D341Med (cell line): ENCODE data around the gene HIRIP3.

ENCODE experiments used
- DNase-seq: peaks from one replicate; pipeline ENCODE4 v3.0.0; 2012; ENCODE audit warnings: low spot score

HIRIP3 gene

DNA sequence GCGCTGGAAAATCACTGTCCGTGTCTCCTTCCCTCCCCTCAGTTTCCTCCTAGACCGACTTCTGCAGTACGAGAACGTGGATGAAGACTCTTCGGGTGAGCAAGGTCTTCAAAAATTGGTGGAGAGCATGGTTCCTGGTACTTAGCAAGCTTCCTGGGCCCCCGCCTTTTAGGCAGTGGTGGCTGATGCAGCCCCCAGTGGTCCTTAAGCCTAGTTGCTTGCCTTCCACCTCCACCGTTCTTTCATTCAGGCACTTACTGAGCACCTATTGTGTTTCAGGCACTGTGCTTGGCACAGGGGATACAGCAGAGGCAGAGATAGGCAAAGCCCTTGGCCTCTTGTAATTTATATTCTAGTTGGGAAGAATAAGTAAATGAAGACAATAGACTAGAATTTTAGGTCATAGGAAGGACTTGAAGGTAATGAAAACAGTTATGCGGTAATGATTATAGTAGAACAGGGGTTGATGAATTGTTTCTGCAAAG, 1.4 kb upstream of the HIRIP3 start:
- no peak for DNase-seq

GRCh38 chr16:29995911-29996765, 721 bp upstream of the HIRIP3 start, which contains the start of gene INO80E:
Gene INO80E, plus strand, starts transcription at chr16:29996241. Its CDS starts 70 bp downstream, at chr16:29996311.
- DNase-seq, result peak; percentile 98

GRCh38 chr16:29994600-29995323, 655 bp downstream of the HIRIP3 start:
- no peak for DNase-seq

DNA sequence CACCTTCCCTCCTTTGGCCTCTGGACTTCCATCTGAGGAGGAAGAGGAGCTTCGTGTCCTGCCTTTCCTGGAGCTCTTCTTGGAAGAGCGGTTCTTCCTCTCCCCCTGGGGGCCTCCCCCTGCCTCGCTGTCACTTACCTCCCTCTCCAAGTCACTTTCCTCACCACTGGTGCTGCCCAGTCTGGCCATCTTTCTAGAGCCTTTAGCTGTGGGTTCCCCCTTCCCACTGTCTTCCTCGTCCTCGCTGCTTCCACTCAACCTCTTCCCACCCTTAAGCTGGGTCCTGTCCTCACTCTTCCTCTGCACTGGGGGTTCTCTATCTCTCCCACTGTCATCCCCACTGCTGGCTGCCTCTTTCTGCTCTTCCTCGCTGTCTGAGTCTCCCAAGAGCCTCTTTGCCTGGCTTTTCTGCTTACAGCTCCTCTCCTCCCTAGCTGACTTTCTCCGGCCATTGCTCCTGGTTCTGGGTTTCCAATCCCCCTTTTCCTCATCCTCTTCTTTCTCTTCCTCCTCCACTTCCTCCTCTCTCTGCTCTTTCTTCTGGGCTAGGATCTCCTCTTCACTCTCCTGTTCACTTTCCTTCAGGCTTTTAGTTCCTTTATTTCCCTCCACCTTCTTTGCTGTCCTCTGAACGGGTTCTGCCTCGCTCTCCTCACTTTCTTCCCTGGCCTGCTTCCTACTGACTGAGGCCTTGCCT, 1.4 kb downstream of the HIRIP3 start:
- no peak for DNase-seq

DNA sequence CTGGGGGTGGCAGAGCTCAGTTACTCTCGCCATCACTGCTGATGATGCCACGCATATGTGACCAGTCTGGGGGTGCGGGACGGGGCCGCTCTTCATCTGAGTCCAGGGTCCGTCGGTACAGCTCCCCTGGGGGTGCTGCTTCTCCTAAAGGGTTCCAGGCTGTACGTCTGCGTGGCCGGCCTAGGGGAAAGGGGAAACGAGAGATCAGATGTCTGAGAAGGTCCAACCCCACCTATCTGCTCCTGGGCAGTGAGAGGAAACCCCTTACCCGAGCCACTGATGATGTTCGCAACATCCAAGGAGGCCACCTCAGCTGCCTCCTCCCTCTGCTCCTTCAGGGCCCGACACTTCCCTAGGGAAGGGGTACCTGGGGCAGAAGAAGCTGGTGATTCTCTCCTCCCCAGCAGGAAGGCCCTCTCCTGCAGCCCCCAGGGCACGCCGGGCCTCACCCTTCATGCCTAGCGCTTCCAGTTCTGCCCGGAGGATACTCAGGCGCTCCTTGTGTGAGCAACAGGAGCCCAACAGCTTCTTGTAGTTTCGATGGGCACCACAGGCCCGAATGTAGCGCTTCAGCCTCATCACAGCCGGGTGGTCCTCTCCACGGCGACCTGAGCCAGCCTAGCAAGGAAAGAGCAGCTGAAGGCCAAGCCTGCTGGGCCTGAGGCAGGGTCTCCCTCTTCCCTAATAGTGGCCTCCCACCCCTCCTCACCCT, 2.1 kb downstream of the HIRIP3 start:
- no peak for DNase-seq

GRCh38 chr16:29992344-29992967, 3.0 kb downstream of the HIRIP3 start:
- no peak for DNase-seq

DNA sequence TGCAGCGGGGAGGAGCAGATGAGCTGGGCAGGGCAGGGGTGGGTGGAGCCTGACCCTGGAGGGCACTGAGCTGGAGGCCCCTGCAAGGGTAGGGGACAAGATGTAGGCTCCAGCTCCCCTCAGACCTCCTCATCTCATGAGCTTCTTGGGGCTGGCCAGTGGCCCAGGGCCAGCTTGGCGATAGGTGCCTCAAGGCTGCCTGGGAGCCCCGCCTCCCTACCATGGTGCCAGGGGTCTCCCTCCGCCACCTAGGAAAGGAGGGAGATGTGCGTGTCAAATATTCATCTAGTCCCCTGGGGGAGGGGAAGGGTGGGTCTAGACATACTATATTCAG, 3.9 kb downstream of the HIRIP3 start:
- no peak for DNase-seq

DNA sequence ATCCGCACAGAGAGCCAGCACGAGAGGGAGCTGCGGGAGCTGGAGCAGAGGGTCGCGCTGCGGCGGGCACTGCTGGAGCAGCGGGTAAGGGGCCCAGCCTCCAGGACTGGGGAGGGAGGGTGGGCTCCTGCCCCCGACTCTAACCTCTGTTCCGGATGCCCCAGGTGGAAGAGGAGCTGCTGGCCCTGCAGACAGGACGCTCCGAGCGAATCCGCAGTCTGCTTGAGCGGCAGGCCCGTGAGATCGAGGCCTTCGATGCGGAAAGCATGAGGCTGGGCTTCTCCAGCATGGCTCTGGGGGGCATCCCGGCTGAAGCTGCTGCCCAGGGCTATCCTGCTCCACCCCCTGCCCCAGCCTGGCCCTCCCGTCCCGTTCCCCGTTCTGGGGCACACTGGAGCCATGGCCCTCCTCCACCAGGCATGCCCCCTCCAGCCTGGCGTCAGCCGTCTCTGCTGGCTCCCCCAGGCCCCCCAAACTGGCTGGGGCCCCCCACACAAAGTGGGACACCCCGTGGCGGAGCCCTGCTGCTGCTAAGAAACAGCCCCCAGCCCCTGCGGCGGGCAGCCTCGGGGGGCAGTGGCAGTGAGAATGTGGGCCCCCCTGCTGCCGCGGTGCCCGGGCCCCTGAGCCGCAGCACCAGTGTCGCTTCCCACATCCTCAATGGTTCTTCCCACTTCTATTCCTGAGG, 4.4 kb downstream of the HIRIP3 start:
- no peak for DNase-seq

DNA sequence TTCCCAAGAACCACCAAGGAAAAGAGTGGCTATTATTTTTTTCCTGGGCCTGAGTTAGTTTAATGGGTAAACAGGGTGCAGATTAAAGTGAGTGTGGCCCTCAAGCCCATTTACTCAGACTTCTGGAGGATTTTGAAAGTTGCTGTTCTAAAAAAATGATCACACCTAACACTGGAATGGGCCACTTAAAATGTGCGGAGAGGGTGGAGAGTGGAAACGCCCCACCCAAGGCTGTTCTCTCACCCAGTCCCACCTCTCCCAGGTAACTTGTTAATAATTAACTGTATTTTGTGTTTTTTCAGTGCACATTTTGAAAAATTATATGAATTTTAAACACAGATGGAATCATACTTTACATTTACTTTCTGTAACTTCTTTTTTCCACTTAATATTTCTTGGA, 5.4 kb downstream of the HIRIP3 start:
- no peak for DNase-seq

DNA sequence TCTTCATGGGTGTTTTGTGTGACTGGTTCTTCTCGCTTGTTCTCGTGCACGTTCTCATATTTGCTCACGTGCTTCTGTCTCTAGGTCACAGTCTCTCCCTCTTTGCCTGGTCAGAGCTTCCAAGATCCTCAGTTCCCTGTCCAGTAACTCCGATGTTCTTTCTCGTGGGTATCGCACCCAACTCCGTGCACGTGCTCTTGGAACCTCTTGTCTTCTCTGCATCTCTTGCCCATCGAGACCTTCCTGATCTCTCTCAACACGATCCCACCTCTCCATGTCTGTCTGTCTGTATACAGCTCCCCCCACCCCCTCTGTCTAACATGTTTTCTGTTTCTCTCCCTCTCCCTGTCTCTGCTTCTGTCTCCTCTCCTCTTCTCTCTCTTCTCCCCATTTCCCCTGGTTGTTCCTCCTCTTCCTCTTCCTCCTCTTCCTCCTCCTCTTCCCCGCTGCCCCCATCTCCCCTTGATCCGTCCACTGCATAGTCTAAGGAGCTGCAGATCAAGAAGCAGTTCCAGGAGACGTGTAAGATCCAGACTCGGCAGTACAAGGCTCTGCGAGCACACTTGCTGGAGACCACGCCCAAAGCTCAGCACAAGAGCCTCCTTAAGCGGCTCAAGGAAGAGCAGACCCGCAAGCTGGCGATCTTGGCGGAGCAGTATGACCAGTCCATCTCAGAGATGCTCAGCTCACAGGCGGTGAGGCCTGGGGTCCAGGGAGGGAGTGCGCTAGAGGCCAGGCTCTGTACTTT, 6.1 kb downstream of the HIRIP3 start:
- no peak for DNase-seq

DNA sequence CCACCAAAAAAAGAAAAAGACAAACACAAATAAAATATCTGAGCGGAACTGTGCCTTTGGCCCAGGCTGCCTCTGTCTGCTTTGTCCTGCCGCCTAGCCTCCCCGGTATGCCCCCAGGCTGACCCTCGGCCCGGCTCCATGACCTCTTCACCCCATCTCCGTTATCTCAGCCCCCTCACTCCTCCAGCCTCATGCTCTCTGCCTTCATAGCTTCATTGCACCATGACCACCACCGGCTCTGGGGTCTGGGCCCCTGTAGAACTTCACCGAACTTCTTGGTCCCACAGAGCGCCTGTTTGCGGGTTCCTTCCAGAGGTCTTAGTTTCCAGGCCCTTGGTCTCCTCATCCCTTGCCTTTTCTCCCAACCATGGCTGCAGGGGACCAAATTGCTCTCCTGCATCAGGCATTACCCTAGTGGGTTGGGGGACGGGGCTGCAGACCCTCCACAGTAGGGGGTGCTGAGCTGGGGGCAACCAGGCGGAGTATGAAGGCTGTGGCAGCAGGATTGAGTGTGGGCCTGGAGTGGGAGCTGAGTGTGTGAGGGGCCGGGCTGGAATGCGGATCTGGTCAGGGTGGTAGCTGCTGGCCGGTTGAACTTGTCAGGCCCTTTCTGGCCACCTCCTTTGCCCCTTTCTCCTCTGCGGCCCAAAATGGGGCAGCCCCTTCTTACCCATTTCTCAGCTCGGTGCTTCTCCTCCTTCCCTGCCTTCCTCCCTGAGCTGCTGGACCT, 6.9 kb downstream of the HIRIP3 start:
- DNase-seq, result no peak

- DNase-seq, result no peak
Measured at GRCh38 chr16:29987371-29988085, 7.9 kb downstream of the HIRIP3 start.

GRCh38 chr16:29986931-29987330, 8.5 kb downstream of the HIRIP3 start:
- no peak for DNase-seq

- no peak for DNase-seq
Measured at GRCh38 chr16:29986231-29986630, 9.2 kb downstream of the HIRIP3 start.

GRCh38 chr16:29985271-29985811, 10.1 kb downstream of the HIRIP3 start:
- DNase-seq, result no peak

DNA sequence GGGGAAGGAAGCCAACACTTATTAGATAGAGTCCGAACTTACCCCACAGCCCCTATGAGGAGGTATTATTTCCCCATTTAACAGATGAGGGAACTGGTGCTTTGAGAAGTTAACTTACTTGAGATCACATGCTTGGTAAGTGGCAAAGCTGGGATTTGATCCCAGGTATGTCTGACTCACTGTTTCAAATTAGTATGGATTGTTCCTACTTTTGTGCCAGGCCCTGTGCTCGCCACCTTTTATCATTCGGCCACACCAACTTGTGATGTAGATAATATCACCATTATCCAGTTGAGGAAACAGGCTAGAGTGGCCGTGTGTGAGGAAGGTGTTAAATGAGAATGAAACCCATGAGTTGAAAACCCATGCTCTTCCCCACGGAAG, 10.7 kb downstream of the HIRIP3 start:
- no peak for DNase-seq

GRCh38 chr16:29984137-29984763, 11.2 kb downstream of the HIRIP3 start:
- DNase-seq, result no peak
